HG02678 (cell line): ENCODE data around the gene SLC13A4.
"Not testable (repeated sequence)": the region's sequence is repeated elsewhere in the genome, so short reads cannot be mapped to it uniquely, and the experiment has no call there.

ENCODE experiments used
- ATAC-seq: cut with Tn5 transposase; IDR thresholded peaks from one replicate; pipeline ENCODE4 v1.9.1; 2021; ENCODE audit warnings: mild to moderate bottlenecking, moderate library complexity; ENCODE audit not compliant: unreplicated experiment

SLC13A4 gene

DNA sequence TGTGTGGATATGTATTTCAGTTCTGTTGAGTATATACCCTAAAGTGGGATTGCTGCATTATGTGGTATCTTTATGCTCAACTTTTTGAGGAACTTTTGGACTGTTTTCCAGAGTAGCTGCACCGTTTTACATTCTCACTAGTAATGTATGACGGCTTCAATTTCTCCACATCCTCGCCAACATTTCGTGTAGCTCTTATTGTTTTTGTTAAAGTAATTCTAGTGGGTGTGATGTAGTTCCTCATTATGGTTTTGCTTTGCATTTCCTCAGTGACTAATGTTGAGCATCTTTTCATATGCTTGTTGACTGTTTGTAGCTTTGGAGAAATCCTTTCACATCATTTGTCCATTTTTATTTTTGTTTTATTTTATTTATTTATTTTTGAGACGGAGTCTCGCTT, 61.1 kb downstream of the SLC13A4 start:
- no peak for ATAC-seq

DNA sequence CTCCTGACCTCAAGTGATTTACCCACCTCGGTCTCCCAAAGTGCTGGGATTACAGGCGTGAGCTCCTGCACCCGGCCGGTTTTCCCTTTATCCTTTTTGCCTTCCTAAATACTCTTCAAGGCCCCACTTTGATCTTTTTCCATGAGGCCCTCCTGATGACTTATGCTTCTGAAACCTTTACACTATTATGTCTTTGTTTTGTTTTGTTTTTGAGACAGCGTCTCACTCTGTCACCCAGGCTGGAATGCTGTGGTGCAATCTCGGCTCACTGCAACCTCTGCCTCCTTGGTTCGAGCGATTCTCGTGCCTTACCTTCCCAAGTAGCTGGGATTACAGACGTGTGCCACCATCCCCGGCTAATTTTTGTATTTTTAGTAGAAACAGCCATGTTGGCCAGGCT, 61.8 kb downstream of the SLC13A4 start:
- no peak for ATAC-seq

DNA sequence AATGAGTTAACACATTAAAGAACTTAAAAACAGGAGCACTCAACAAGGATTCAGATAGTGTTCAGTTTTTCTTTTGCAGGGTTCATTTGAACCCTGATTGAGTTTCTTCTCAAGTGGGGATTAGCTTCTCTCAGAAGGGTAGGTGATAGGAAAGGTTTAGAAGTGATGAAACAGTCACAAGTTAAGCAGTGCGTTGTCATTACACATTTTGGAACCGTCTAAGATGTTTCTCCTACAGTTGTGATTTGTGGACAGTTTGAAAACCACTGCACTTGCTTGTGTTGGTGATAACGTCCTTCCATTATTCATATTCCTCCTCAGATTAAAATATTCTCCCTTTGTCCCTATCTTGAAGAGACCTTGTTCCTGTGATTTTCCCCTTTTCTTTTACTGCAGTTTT, 62.9 kb downstream of the SLC13A4 start:
- ATAC-seq, result no peak

DNA sequence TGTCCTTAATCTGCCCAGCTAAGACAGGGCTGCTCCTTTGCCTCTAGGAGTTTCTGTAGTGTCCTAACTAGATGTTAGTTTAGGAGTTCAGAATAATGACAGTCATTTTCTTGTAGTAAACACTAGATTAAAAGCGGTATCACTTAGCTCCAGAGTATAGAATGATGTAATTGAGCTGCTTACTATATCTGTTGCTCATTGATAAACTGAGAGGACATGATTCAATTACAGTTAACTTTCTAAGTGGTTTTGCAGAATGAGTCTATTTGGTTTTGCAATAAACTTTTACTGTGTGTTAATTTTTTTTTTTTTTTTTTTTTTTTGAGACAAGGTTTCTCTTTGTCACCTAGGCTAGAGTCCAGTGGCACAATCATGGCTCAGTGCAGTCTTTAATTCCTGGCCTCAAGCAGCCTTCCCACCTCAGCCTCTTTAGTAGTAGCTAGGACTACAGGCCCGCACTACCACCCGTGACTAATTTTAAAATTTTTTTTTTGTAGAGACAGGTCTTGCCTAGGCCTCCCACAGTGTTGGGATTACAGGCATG, 63.9 kb downstream of the SLC13A4 start:
- no peak for ATAC-seq

DNA sequence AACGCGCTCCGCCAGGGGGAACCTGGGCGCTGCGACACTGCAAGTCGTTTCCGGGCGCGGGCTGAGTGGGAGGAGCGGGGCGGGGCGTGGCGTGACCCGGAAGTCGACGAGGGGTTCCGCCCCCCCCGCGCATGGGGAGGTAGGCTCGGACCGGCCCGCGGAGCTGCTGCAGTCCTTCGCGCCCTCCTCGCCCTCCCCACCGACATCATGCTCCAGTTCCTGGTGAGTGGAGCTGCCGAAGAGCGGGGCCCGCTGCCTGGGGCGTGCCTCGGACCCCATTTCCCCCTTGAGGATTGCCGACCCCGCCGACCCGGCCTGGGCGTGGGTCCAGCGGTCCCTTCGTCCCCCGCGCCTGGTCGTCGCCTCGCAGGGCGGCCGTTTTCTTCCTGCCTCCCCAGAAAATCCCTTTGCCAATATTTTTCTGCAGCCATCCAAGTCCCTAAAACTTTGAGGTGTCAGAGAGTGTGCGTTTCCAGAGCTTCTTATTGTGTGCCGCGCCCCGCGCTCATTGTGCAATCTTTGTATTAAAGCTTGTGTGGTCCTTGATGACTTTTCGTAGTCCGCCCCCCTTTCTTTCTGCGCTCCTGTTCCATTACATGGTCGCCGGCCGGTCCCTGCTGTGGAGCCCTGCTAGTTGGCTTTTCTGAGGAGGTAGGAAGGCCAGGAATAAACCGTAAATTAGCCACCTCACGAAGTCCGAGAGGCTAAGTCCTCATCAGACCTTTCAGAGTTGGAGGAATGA, 65.4 kb downstream of the SLC13A4 start, which contains the start of gene STMP1:
STMP1 (plus strand) TSS at position 142 of the 742 bp plus-strand sequence.
- ATAC-seq, result peak; percentile 95

DNA sequence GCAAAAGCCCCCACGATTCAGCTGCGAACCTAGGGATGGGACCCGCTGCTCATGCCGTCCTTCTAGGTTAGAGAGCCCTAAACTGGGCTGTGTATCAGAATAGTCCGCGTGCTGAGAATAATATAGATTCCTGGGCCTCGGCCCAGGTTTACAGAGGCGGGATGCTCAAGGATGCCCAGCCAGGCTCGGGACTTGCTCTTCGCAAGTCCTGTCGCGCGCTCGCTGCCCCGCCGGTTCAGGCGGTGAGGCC, 65.9 kb downstream of the SLC13A4 start:
- ATAC-seq, result no peak

DNA sequence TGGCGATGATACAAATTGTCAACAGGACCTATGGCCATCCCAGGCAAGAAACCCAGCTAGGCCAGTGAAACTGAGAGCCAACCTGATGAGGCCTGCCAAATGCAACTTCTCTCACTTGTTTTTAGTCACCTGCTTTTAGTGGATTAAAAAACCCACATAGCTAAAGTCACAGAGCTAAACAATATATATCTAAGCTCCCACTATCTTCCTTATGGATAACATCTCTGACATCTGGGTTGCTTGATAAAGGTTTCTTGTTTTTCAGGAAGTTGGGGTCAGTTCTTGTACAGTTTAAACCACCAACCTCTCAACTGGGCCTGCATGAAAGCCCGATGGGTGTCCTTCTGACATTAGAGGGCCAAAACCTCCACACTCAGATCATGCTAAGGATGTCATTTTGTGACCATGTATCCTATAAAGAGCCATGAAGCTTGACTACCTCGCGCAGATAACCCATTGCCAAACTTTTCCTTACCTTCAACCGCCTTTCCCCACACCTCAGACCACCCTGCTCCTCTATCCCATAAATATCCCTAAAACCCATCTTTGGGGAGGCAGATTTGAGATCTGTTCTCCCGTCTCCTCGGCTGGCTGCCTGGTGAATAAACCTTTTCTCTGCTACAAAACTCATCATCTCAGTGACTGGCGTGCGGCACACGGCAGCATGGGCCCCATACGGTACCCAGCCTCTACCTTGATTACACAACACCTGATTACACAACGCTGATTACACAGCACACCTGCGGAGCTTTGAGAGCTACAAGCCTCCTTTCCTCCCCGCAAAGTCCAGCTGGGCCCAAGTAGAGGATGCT, 66.5 kb downstream of the SLC13A4 start:
- ATAC-seq, result no peak

DNA sequence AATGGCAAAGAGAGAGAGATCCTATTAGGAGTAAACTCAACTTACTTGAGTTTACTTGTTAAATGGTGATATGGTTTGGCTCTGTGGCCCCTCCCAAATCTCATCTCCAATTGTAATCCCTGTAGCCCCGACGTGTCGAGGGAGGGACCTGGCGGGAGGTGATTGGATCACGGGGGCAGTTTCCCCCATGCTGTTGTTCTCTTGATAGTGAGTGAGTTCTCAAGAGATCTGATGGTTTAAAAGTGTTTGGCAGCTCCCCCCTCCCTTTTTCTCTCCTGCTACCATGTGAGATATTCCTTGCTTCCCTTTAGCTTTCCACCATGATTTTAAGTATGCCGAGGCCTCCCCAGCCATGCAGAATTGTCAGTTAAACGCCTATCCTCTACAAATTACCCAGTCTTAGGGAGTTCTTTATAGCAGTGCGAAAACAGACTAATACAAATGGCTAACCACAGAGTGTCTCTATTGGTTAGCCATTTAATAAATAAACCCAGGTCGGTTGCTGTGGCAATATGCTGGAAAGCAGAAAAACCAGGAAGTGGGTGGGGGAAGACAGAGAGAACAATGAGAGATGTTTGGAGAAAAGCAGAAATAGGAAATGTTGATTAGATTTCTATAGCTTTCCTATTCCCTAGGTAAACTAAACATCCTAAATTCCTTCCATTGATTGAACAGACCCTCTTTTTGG, 68.7 kb downstream of the SLC13A4 start:
- ATAC-seq, result no peak

DNA sequence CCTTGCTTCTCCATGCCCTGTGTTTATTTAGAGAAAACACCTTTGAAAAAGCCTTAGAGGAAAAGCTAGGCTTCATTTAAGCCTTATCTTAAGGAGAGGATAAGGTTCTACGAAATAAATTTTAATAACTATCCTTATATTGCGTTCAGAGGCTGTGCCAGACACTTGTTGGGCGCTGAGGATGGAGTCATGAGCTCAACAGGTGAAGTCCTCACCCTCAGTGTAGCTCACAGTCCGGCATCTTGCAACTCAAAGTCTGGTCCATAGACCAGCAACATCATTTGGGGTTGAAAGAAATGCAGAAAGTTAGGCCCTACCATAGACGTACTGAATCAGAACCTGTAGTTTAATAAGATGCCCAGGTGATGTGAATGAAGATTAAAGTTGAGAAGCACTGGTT, 69.4 kb downstream of the SLC13A4 start:
- no peak for ATAC-seq

DNA sequence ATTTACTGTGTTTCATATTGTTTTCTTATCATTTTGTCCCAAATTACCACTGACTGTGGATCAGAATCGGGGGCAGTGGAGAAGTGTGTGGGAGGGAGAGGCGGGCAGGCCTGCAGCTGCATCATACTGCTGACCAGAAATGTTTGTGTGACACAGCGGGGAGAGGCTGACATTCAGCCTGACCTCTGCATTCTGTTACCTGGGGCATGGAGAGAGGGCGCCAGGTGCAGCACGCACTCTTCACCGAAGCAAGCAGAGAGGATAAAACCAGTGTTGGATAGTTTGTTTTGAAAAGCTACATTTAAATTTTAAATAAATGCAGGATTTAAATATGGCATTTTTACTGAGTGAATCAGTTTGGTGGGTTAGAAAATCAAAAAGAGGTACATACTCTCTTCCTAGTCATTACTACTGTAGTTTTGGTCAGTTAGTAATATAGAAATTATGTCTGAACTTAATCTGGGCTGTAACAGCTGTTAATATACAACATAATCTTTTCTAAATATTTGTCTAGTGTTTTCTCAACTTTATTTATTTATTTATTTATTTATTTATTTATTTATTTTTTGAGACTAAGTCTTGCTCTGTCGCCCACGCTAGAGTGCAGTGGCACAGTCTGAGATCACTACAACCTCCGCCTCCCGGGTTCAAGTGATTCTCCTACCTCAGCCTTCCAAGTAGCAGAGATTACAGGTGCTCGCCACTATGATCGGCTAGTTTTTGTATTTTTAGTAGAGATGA, 74.5 kb downstream of the SLC13A4 start:
- no peak for ATAC-seq

DNA sequence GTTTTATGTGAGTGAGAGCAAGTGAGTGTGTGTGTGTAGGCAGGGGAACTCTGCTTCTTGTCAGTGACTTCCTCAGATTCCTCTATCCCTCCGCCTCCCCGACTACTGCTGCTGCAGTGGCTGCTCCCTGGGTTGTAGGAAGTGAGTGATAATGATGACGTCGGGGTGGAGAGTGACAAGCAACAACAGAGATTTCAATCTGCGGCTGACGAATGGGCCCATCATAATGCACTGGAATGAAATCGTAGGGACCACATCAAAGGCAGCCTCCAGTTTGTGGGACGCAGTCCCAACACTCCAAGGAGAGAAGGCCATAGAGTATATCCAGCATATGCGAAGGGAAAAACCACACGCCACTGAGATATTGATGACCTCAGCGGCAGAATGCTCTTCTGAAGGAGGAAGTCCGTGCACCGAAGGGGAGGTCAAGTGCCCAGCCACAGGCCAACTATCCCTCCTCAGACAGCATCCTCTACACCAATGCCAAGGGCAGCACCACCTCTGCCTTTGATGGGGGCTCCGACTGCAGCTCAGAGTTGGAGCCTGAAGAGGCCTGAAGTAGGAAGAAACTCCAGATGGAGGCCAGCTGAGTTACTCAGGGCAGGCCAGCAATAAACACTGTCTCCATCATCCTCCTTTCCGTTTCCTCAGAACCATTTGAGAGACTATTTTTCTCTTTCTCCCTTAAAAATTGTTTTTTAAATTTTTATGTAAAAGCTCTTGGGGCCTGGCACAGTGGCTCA, 77.0 kb downstream of the SLC13A4 start:
- ATAC-seq, result no peak

DNA sequence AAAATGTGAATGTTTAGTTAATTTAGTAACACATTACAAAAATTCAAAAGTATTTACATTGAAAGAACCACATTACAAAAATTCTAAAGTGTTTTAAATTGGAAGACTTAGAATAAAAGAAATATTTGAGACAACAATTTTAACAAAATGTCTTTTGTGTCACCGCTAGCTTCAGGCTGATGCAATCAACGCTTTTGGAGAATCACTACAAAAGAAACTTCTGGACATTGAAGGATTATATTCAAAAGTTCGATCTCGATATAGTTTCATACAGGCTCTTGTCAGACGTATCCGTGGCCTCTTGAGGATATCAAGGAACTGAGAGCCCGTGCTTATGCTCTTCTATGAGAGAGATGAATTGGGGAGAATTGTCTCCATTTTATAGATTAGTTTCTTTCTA, 79.8 kb downstream of the SLC13A4 start:
- ATAC-seq, result no peak

DNA sequence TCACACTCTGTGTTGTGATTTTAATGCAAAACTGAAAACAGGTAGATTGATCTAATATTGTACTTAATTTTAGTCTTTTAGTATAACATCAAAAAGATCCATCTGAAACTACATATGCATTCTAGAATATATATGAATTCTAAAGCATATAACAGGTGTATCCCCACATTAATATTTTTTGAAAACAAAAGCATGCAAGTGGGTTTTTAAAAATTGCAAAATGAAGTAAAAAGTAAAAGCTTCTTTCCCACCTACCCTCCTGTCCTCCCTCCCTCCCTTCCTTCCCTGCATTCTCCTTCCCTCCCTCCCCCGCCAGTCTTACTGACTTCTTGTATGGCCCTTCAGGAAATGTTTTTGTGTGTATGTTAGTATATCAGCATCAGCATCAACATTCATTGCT, 80.2 kb downstream of the SLC13A4 start:
- ATAC-seq, result no peak

DNA sequence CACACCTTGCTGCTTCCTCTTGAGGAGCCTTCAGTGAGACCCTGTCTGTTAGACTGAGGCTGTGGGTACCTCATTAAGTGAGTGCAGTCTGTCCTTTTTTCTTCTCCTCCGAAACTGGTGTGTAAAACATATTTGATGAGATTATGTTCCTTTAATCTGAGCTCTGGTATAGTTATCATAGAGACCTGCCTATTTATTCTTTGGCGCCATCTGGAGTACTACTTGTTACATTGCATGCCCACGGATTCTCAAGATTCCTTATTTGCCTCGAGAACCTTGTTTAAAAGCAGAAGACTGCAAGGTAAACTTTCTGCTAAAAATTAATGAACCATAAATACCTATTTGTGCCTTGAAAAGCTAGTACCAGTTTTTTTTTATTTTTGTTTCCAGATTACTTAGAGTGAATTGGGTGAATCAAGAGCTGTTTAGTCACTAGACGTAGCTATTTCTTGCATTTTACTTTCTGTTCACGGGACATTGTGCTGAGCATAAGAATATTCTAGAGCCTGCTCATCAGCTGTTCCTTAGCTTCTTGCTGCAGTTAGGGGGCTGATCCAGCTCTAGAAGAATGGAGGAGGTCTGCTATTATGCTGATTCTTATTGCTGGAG, 82.6 kb downstream of the SLC13A4 start:
- peak; percentile 50 for ATAC-seq

DNA sequence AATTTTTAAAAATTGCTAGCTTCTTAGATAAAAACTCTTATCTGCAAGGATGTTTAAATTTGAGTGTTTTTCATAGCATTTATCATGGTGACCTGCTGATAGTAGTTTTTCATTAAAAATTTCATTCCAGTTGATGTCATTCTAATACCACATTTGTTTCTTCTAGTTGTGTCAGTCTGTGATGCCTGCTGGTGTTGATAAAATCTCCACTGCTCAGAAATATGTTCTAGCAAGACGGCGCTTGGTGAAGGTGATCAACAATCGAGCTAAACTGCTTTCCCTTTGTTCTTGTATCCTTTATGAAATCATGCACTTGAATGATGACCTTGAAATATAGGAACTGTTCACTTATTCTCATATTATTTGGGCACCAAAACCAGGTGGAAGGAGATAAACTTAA, 83.3 kb downstream of the SLC13A4 start:
- ATAC-seq, result no peak

DNA sequence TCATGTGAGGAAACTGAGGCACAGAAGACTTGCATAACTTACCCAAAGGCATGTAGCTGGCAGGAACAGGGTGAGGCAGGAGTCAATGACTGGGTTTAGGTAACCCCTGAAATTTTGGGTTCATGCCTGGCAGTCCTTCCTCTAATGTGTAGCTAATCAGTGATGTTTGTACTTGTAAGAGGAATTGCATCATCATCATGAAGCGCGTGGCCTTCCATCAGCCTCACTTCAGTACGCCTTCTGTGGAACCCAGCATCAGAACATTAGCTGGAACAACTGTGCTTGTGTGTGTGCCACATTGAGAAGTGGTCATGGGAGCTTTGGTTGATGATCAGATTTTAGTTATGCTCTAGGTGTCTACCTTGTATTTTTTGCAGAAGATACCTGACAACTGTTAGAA, 83.8 kb downstream of the SLC13A4 start:
- no peak for ATAC-seq

DNA sequence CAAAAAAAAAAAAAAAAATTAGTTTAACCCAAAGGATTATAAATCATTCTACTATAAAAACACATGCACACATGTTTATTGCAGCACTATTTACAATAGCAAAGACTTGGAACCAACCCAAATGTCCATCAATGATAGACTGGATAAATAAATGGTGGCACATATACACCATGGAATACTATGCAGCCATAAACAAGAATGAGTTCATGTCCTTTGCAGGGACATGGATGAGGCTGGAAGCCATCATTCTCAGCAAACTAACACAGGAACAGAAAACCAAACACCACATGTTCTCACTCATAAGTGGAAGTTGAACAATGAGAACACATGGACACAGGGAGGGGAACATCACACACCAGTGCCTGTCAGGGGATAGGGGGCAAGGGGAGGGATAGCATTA, 88.3 kb downstream of the SLC13A4 start:
- ATAC-seq, result not testable (repeated sequence)

DNA sequence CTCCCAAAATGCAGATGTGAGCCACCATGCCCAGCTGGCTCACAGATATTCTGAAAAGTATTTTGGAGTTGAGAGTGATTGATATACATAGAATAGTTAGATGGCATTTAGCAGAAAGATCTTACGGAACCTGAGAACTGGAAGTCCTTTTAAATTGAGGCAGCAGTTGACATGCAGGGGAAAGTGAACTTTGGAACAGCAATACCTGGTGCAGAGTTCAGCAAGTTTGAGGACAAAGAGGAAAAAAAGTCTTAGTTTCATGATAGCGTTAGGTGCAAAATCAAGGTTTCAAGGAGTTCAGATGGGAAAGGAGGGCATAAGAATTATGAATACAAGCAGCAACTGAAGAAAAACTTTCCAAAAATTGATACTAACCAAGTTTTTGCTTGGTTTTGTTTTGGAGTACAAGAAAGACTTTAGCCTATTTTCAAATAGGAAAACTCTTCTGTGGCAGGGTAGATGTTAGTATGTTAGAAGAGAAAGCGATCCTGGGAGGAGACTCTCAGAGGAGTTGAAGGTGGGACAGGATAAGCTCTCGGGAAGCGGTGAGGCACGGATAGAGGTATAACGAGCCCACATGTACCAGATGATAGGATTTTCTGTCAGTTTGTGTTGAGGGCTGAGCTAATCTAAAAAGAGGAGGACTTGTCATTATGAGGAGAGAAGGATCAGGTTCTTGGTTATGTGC, 93.7 kb downstream of the SLC13A4 start:
- no peak for ATAC-seq
